Lower lobe of right lung (tissue), 2 donors: ENCODE measurements around the gene PIP4K2B. TPM values are rescaled to one million over a fixed set of nuclear protein-coding genes. Genes with fewer than 3 reads are reported as not detected.
A peak's percentile ranks its signal among the peaks of the same experiment; 100 is the strongest.

Experiments used
- ATAC-seq, 2 donors: fragments of 200-7000 bp; cut with Tn5 transposase; one replicate each; pipeline ENCODE4 v1.9.1; 2020 to 2022; ENCODE audit warnings: mild to moderate bottlenecking in 2 of 2, moderate library complexity in 2 of 2
- DNase-seq: peaks from one replicate; pipeline ENCODE4 v3.0.0-alpha.2; 2020
- H3K27ac ChIP-seq: fragments of 200-600 bp; one replicate; pipeline ENCODE4 v1.8.0; 2022
- H3K27me3 ChIP-seq: fragments of 200-600 bp; one replicate; pipeline ENCODE4 v1.8.0; 2022; ENCODE audit warnings: low read depth
- H3K36me3 ChIP-seq: fragments of 200-600 bp; one replicate; pipeline ENCODE4 v1.8.0; 2022; ENCODE audit warnings: mild to moderate bottlenecking
- H3K4me1 ChIP-seq: fragments of 200-600 bp; one replicate; pipeline ENCODE4 v1.8.0; 2022
- H3K4me3 ChIP-seq: fragments of 200-600 bp; one replicate; pipeline ENCODE4 v1.8.0; 2022; ENCODE audit warnings: mild to moderate bottlenecking
- H3K9me3 ChIP-seq: fragments of 200-600 bp; one replicate; pipeline ENCODE4 v1.8.0; 2022
- CTCF ChIP-seq: fragments of 200-600 bp; IDR thresholded peaks from one replicate; pipeline ENCODE4 v1.8.0; 2022; ENCODE audit warnings: antibody characterized with exemption, mild to moderate bottlenecking
- intact Hi-C: fragments of 100-400 bp; cut with DNase I; formaldehyde crosslinking; loops from one replicate; pipeline ENCODE4 v1.11.0; 2022
- total RNA-seq: library from RNA; stranded (reverse); fragmentation: NEBNext Ultra II Directional; extraction: Animal tissue kit (Norgen Biotek cat#: 25700); gene quantifications from one replicate; pipeline ENCODE4 v1.2.1, GENCODE V29; 2021
- donor health status: DM: no; HTN: yes; CAD: no; lungs with severe emphysema.

PIP4K2B gene
- total RNA-seq, 1 donor from 2014 or later = 44.8 TPM

- peaks cover 81% of the 10 kb centered on the region for H3K4me1 ChIP-seq
- H3K27ac ChIP-seq = peak overlapping the region; percentile 81
- ATAC-seq = no peak
- peak overlapping the region; percentile 95 for H3K4me3 ChIP-seq
- DNase-seq = no peak
- no peak for TF ChIP-seq CTCF
- H3K36me3 ChIP-seq = no peaks in the 10 kb centered on the region
- H3K9me3 ChIP-seq = no peaks in the 10 kb centered on the region
- H3K27me3 ChIP-seq = peaks cover 7% of the 10 kb centered on the region
- intact Hi-C loops = no loop called here
Observed at GRCh38 chr17:38746004-38746848, 53.1 kb downstream of the PIP4K2B start.

- H3K27me3 ChIP-seq = peaks cover 7% of the 10 kb centered on the region
- H3K4me1 ChIP-seq = peaks cover 76% of the 10 kb centered on the region
- H3K36me3 ChIP-seq = peaks cover 2% of the 10 kb centered on the region
- H3K9me3 ChIP-seq = no peaks in the 10 kb centered on the region
- TF ChIP-seq CTCF = no peak
- DNase-seq (no peak), ATAC-seq (no peak)
- intact Hi-C loops = no loop called here
- no peak overlapping the region for H3K4me3 ChIP-seq
- H3K27ac ChIP-seq = no peak overlapping the region
Observed at GRCh38 chr17:38745545-38745944, 53.8 kb downstream of the PIP4K2B start.

GRCh38 chr17:38743556-38744171 lies 55.7 kb downstream of the PIP4K2B start:
- DNase-seq (no peak), ATAC-seq (peak; percentile 17 to 20)
- peaks cover 61% of the 10 kb centered on the region for H3K4me1 ChIP-seq
- peaks cover 20% of the 10 kb centered on the region for H3K36me3 ChIP-seq
- intact Hi-C loops = no loop called here
- TF ChIP-seq CTCF = no peak
- no peak overlapping the region for H3K4me3 ChIP-seq
- peaks cover 7% of the 10 kb centered on the region for H3K27me3 ChIP-seq
- H3K27ac ChIP-seq = peak overlapping the region; percentile 87
- H3K9me3 ChIP-seq = no peaks in the 10 kb centered on the region

- peak; percentile 64 to 70 for ATAC-seq
- no peak for DNase-seq
- Histone ChIP-seq H3K4me3 (no peak overlapping the region), H3K27me3 (peaks cover 7% of the 10 kb centered on the region), H3K27ac (peak overlapping the region; percentile 87), H3K36me3 (peaks cover 30% of the 10 kb centered on the region), H3K9me3 (no peaks in the 10 kb centered on the region), H3K4me1 (peaks cover 57% of the 10 kb centered on the region)
- intact Hi-C loops = no loop called here
- TF ChIP-seq CTCF = no peak
Observed at GRCh38 chr17:38742411-38743308, 56.7 kb downstream of the PIP4K2B start.

GRCh38 chr17:38741921-38742410 lies 57.4 kb downstream of the PIP4K2B start:
- H3K9me3 ChIP-seq = no peaks in the 10 kb centered on the region
- intact Hi-C loops = no loop called here
- H3K27me3 ChIP-seq = no peaks in the 10 kb centered on the region
- peaks cover 37% of the 10 kb centered on the region for H3K36me3 ChIP-seq
- DNase-seq = peak; percentile 68
- ATAC-seq = peak; percentile 73 to 79
- peaks cover 50% of the 10 kb centered on the region for H3K4me1 ChIP-seq
- peak overlapping the region; percentile 87 for H3K27ac ChIP-seq
- TF ChIP-seq CTCF = no peak
- no peak overlapping the region for H3K4me3 ChIP-seq
